ENCODE measurements around the gene CNIH1. TPM values are rescaled to one million over a fixed set of nuclear protein-coding genes. Genes with fewer than 3 reads are reported as not detected.

CNIH1 gene
- total and polyA plus RNA-seq, 2 of the 13 experiments (the other 11 are each of a cell fraction or from before 2014, with no cell fraction given) = 166 to 421 TPM

DNA sequence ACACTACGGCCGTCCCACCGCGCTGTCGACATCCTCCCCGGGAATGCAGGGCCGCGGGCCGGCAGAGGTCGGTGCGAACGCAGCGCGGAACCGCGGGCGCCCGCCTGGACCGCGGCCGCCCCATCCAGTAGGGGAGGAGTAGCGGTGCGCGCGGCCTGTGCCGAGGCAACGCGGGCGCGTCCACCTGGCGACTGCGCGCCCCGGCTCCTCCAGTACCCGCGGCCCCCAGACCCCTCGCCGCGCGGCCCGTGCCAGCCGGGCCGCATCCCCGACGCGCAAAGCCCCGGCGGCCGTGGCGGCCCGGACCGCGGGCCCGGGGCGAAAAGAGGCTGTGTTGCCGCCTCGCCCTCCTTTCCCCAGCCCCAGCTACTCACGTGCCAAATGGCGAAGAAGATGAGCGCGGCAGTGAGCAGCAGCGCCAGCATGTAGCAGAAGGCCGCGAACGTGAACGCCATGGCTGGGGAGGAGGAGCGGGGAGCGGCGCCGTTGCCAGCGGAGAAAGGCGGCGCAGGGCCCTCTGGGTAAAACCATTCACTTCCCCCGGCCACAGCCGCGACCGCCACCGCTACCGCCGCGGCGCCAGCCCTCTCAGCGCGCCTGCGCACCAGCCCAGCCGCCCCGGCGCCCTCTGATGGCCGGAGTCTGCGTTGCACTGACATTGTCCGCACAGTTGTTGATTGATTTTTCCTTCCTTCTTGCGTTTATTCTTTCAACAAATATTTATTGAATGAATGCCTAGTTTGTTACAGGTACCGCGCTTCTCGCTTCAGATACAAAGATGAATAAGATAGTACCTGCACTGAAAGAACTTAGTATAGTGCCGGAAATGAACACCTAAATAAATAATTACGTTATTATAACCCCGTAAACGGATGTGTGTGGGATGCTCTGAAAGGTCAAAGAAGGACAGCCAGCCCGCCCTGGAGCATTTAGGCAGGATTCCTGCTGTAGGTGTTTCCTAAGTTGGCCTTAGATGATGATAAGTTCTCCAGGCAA, at the start of gene CNIH1 (continued):
- TF ChIP-seq RFX5 (IDR thresholded peaks at IDR 0.05; ENCODE audit: low read depth, low read length) = peak; percentile 5; the same call in 1 of the 2 replicates
- TF ChIP-seq THAP7 (CRISPR knock-in tag; IDR thresholded peaks at IDR 0.05) = no peak
- TF ChIP-seq FOSL2 (CRISPR knock-in tag; IDR thresholded peaks at IDR 0.05) = no peak
- TF ChIP-seq HDAC1 (CRISPR knock-in tag; IDR thresholded peaks at IDR 0.05) = peak; percentile 8; the same call in 1 of the 2 replicates
- TF ChIP-seq REL (CRISPR knock-in tag; conservative IDR thresholded peaks at IDR 0.05) = 0 out of 2 replicates have a peak, but pooled peaks have one; percentile 56
- no peak for TF ChIP-seq ZKSCAN5 (CRISPR knock-in tag; IDR thresholded peaks at IDR 0.05)
- no peak for TF ChIP-seq ATF7 (IDR thresholded peaks at IDR 0.05)
- no peak for TF ChIP-seq ATF7 (CRISPR knock-in tag; IDR thresholded peaks at IDR 0.05)
- no peak for TF ChIP-seq FOXP1 (IDR thresholded peaks at IDR 0.05)
- no peak; the same call in 1 of the 2 replicates for TF ChIP-seq FOXP1 (CRISPR knock-in tag; IDR thresholded peaks at IDR 0.05)
- no peak; the same call in 1 of the 2 replicates for TF ChIP-seq ZNF33B (CRISPR knock-in tag; IDR thresholded peaks at IDR 0.05)
- no peak for TF ChIP-seq EED (CRISPR knock-in tag; IDR thresholded peaks at IDR 0.05)
- no peak for TF ChIP-seq NFKBIZ (CRISPR knock-in tag; IDR thresholded peaks at IDR 0.05)
- peak; percentile 93 for TF ChIP-seq ZGPAT (CRISPR knock-in tag; IDR thresholded peaks at IDR 0.05)
- TF ChIP-seq KDM4B (CRISPR knock-in tag; IDR thresholded peaks at IDR 0.05) = peak; percentile 66; the same call in 1 of the 2 replicates
- TF ChIP-seq MTA1 (CRISPR knock-in tag; IDR thresholded peaks at IDR 0.05; ENCODE audit: borderline replicate concordance) = peak; percentile 49; the same call in 1 of the 2 replicates
- TF ChIP-seq ZFP36 (IDR thresholded peaks at IDR 0.05; ENCODE audit: borderline replicate concordance, low read depth, low read length, partially characterized antibody) = no peak
- TF ChIP-seq ETV5 (CRISPR knock-in tag; IDR thresholded peaks at IDR 0.05; ENCODE audit: borderline replicate concordance) = peak; percentile 57; the same call in 1 of the 2 replicates
- TF ChIP-seq GPBP1L1 (CRISPR knock-in tag; IDR thresholded peaks at IDR 0.05) = no peak
- no peak for TF ChIP-seq ZNF543 (CRISPR knock-in tag; IDR thresholded peaks at IDR 0.05)
- TF ChIP-seq, protein P1, sequence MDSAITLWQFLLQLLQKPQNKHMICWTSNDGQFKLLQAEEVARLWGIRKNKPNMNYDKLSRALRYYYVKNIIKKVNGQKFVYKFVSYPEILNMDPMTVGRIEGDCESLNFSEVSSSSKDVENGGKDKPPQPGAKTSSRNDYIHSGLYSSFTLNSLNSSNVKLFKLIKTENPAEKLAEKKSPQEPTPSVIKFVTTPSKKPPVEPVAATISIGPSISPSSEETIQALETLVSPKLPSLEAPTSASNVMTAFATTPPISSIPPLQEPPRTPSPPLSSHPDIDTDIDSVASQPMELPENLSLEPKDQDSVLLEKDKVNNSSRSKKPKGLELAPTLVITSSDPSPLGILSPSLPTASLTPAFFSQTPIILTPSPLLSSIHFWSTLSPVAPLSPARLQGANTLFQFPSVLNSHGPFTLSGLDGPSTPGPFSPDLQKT (CRISPR knock-in tag; IDR thresholded peaks at IDR 0.05; ENCODE audit: borderline replicate concordance) = no peak
- TF ChIP-seq ZNF749 (CRISPR knock-in tag; IDR thresholded peaks at IDR 0.05; ENCODE audit: borderline replicate concordance) = 0 out of 2 replicates have a peak, but pooled peaks have one; percentile 50
- TF ChIP-seq ZNF460 (CRISPR knock-in tag; IDR thresholded peaks at IDR 0.05; ENCODE audit: borderline replicate concordance) = peak; percentile 14; the same call in 1 of the 2 replicates
- TF ChIP-seq HNRNPK (IDR thresholded peaks at IDR 0.05; ENCODE audit: low read depth, low read length, poor library complexity, severe bottlenecking) = no peak
- TF ChIP-seq PHF5A (CRISPR knock-in tag; IDR thresholded peaks at IDR 0.05; ENCODE audit: low read depth, unreplicated experiment) = no peak
- TF ChIP-seq ZNF790 (CRISPR knock-in tag; IDR thresholded peaks at IDR 0.05; ENCODE audit: borderline replicate concordance) = no peak

Data from HepG2 (cell line).